Limb (tissue), 2 donors: Measurements from ENCODE around the gene CACYBP.

Experiments used
- DNase-seq, 2 donors: peaks; one replicate each; pipeline ENCODE4 v3.0.0-alpha.2; 2016; ENCODE audit errors: extremely low spot score in 2 of 2

Gene CACYBP, protein sequence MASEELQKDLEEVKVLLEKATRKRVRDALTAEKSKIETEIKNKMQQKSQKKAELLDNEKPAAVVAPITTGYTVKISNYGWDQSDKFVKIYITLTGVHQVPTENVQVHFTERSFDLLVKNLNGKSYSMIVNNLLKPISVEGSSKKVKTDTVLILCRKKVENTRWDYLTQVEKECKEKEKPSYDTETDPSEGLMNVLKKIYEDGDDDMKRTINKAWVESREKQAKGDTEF

DNA sequence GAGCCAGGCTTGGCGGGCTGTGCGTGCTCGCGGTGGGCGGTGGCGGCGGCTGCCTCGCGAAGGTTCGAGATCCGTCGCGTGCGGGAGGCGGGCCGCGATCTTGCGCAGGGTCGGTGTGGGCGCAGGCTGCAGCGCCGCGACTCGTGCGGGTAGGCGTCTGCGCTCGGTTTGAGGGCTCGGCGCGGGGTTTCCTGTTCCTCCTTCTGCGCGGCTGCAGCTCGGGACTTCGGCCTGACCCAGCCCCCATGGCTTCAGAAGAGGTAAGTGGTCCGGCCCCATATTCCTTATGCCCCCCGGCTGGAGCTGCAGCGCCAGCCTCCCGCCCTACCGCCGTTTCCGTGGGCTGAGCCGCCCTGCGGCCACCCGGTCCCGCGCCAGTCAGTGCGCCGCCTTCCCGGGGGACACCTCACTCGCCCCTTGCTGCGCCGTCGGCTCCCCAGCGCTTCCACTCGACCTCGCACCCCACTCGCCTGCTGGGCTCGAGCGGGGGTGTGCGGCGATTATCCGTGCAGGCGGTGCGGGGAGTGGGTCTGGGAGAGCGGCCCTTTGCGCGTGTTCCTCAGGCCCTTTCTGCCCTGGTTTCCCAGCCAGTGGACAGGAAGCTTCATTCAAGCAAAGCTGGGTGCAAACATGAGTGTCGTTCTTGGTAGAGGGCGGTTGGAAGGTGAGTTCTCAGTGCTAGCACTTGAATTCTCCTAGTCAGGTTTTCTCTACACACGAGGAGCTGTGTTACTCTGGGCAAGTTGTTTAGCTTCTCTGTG, at the start of gene CACYBP:
TSS of gene CACYBP (plus strand) at position 12 of the 761 bp plus-strand sequence. CDS start at position 246, 234 bp downstream.
- no peak for DNase-seq

DNA sequence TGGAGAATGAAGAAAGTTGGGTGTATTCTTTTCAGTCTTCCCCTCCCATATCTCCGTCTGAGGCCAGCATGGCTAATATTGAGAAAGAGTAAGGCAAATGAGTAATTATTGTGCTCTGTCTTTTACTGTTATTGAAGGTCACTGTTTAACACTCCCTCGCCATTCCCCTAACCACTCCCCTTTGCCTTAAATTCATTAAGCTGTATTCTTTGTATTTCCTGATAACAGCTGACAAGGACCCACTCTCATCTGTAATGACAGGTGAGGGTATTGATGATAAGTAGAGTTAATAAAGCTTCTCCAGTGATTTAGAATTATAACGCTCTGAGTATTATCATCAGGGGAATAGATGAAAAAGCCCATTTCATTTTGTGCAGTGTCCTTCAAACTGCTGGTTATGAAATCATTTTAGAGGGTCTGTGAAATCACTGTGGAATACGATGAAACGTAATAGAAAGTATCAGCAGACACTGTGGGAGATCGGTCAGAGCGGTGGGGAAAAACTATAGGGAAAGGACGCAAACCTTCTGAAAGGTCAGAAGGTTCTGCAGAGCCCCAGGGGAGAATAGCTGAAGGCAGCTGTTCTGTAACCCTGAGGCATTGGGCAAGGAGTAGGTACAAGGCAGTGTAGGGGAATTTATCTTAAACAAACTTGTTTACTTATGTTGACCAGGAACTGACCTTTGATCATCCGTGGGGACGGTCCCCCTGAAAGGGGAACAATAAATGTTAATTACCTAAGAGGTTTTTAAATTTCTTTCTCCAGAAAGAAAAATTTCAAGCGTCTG, 46.3 kb upstream of the CACYBP start:
- DNase-seq, result no peak

GRCh38 chr1:174954073-174954460, 45.7 kb upstream of the CACYBP start:
- peak in 1 of 2 donors; percentile 36 for DNase-seq

GRCh38 chr1:174954671-174955669, 44.8 kb upstream of the CACYBP start:
- peak in 1 of 2 donors; percentile 24 for DNase-seq

- no peak for DNase-seq
Observed at GRCh38 chr1:174956086-174956485, 43.7 kb upstream of the CACYBP start.

DNA sequence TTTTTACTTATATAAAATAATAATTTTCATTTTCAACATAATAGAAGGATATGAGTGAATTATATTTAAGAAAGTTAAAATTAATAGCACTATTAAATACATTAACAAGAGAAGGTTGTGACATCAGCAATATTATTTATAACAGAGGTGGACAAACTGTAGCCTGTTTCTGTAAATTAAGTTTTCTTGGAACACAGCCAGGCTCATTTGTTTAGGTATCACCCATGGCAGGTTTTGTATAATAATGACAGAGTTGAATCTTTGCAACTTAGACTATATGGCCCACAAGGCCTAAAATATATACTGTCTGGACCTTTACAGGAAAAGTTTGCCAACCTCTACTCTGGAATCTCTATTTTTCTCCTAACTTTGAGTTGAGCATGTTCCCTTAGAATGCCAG, 42.8 kb upstream of the CACYBP start:
- DNase-seq, result no peak

GRCh38 chr1:174957829-174958228, 41.9 kb upstream of the CACYBP start:
- no peak for DNase-seq

- DNase-seq, result no peak
Observed at GRCh38 chr1:174958396-174958795, 41.4 kb upstream of the CACYBP start.

GRCh38 chr1:174960362-174960761, 39.4 kb upstream of the CACYBP start:
- no peak for DNase-seq

- DNase-seq, result no peak
Observed at GRCh38 chr1:174963529-174964125, 36.1 kb upstream of the CACYBP start.

DNA sequence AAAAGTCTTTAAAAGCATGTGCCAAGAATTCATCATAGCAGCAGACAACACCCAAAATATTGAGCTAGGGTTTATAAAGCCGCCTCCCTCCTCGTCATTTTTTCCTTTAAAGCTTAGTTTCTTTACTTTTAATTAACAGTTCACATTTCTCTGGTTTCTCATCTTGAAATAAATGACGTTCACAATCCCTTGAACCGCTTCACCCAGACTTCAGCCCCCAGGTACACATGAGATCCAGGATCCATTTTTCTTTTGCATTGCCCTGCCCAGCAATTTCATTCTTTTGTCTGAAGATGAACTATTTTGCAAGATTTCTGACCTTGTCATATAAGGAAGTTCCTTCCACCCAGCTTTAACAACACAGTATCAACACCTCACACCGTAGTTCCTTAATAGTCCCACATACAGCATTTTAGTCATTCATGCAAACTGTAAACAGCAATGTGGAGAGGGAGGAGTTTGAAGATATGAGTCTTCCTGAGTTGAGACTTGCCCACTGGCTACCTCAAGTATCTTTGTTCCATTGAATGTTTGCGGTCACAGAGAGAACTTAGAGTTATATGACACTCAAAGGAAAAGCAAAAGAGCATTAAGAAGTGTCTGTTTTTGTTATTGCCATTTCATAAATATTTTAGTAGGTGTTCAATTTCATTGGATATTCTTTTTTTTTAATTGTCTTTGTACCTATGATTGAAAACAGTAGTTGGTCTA, 35.3 kb upstream of the CACYBP start:
- DNase-seq, result no peak

DNA sequence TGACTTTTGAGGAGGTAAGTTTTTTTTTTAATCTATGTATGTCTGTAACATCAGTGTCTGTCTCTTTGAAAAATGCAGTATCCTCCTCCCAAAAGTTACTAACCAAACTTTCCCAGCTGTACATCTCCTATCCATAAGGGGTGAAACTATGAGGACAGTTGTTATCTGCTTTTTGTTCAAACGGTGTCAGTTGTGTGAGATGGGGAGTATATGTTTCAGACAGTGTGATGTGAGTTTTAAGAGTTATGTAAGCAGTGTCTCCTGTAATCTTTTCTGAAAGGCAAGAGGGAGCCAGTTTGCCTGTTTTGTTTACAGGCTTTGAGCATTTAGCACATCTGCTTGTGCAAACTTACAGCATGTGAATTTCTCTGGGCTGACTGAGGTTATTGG, 34.8 kb upstream of the CACYBP start:
- DNase-seq, result no peak

DNA sequence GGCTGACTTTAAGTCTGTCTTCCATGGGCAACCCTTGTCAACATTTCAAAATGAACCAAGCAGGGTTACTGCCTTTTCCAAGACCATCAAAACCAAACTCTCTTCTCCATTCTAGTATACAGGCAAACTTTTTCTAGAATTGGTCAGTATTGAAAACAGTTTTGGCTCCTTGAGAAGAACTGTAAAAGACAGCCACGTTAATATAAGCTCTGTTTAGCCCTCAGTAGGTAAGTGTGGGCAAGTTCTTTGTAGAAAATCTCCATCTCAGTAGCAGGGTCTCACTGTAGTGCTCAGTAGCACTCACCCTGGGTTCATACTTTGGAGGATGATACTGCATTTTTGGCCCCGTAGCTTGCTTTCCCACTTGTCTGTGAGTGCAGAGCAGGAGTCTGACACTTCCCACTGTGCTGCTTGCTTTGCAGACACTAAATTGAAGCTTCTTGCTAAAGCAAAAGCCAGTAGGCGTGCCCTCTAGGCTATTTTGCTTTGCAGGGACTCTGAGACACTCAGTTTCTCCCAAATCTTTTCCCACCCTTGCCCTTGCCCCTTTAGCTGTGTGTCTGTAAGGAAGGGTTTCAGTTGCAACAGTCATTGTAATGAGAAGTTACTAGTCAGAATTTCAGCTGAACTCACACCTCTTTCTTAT, 34.3 kb upstream of the CACYBP start:
- DNase-seq, result no peak

DNA sequence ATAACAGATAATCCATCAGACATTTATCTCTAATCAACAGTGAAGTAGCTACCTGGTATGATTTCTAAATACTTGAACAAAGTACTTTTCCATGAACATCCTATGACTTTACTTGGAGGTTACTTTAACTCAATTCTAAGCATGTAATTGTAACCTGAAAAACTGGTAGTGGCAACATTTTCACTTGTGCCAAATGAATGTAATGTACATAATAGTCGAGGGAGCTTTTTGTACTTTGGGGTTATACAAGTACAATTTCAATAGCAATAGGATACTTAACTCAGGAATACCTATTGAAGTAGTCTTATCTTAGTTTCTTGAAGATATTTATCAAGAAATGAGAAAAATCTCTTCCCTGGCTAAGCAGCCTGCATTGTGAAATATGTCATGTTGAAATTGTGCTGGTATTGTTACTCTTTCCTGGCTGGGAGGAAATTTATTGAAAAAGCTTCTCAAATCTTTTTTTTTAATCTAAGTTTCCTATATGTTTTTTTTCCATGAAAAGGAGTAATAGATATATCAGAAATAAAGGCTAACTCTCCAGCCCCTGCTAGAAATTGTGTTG, 33.7 kb upstream of the CACYBP start:
- no peak for DNase-seq

DNA sequence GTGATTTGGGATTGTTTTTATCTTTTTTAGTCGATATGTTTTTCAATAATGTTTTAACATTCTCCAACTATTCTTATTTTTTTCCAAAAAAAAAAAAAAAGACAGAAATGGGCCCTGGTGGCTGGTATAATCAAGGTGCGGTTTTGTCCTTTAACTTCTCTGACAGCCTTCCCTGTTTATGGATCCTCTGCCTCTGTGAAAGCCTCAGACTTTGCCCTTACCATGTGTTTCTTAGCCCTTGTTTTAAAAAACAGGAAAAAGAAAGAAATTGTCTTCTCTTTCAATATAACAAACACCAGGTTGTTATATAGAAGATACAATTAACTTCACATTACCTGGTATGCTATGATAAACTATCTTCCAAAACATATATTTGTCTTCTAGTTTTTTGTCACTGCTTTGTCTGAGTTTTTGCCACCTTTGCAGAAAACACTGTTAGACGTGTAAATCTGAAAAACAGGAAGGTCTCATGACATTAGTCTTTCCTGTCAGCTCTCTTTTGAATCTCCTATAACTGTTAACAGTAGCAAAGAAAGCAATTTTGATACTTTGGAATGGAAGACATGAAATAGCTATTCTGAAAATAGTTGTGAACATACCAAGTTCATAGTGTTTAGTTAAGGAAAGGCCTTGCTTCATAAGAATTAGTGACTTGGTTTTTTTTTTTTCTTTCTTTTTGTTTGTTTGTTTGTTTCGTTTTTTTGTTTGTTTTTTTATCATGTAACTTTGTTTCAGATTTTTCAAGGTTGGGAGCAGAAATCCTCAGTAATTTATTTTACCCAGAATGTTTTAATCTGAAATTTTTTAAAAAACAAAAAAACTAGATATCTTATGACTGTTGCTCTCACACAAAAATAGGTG, 31.7 kb upstream of the CACYBP start:
- DNase-seq, result no peak

- no peak for DNase-seq
Observed at GRCh38 chr1:174968750-174969244, 30.9 kb upstream of the CACYBP start.

GRCh38 chr1:174969977-174970376, 29.8 kb upstream of the CACYBP start:
- no peak for DNase-seq

- no peak for DNase-seq
Observed at GRCh38 chr1:174971466-174971865, 28.3 kb upstream of the CACYBP start.
